B cell (primary cell): ENCODE data around the gene SIK1. TPM values are rescaled to one million over a fixed set of nuclear protein-coding genes. Genes with fewer than 3 reads are reported as not detected.
"Not testable (repeated sequence)": the region's sequence is repeated elsewhere in the genome, so short reads cannot be mapped to it uniquely, and the experiment has no call there.

ENCODE experiments used
- ATAC-seq: fragments of 200-7000 bp; cut with Tn5 transposase; one replicate; pipeline ENCODE4 v1.10.0; 2021; ENCODE audit warnings: low read depth, mild to moderate bottlenecking, moderate number of reproducible peaks, moderate library complexity
- CTCF ChIA-PET: fragments of 350-600 bp; sonication (Branson Sonifier 250); formaldehyde crosslinking; loops from one replicate; lab custom pipeline; 2021; ENCODE audit warnings: antibody characterized with exemption, inconsistent platforms; lab: Charles Lee
- POLR2A ChIA-PET: fragments of 350-600 bp; sonication (Branson Sonifier 250); formaldehyde crosslinking; loops from one replicate; lab custom pipeline; 2021; ENCODE audit warnings: antibody characterized with exemption; lab: Charles Lee
- DNase-seq: peaks from one replicate; pipeline ENCODE4 v3.0.0; 2013
- H2AFZ ChIP-seq: 2 replicates; pipeline ENCODE4 v1.6.1; 2012; ENCODE audit warnings: mild to moderate bottlenecking, low read depth, low read length; ENCODE audit not compliant: insufficient read depth, poor library complexity, severe bottlenecking
- H3K27ac ChIP-seq, 2 donors: 1 replicate in 1 of 2; 2 replicates in 1 of 2; pipeline ENCODE4 v1.5.1; 2012 to 2013; ENCODE audit warnings: low read length in 2 of 2, mild to moderate bottlenecking in 2 of 2, moderate library complexity in 1 of 2
- H3K27me3 ChIP-seq, 4 experiments: fragments of 200-600 bp in 1 of 4; sonication (generic) in 1 of 4; replicated peaks in 1 of 4; 1 replicate in 2 of 4; 2 replicates in 2 of 4; pipeline versions ENCODE4 v1.6.1 to v1.7.0; 2013 to 2016; ENCODE audit warnings: low read length in 3 of 4, mild to moderate bottlenecking in 2 of 4, mixed read lengths in 1 of 4, moderate library complexity in 1 of 4; ENCODE audit not compliant: insufficient read depth in 4 of 4, control insufficient read depth in 3 of 4; ENCODE audit errors: control extremely low read depth in 1 of 4
- H3K36me3 ChIP-seq, 2 experiments: replicated peaks in 1 of 2; 1 replicate in 1 of 2; 2 replicates in 1 of 2; pipeline versions ENCODE4 v1.6.1 to v1.7.1; 2013; ENCODE audit warnings: low read length in 1 of 2; ENCODE audit not compliant: insufficient read depth in 2 of 2, control insufficient read depth in 1 of 2; ENCODE audit errors: control extremely low read depth in 1 of 2, extremely low read depth in 1 of 2
- H3K4me1 ChIP-seq, 2 donors: fragments of 200-600 bp in 1 of 2; sonication (generic) in 1 of 2; 1 replicate in 1 of 2; 2 replicates in 1 of 2; pipeline versions ENCODE4 v1.5.1 to v1.6.1; 2013 to 2017; ENCODE audit warnings: low read length in 2 of 2; ENCODE audit not compliant: control insufficient read depth in 2 of 2, insufficient read depth in 2 of 2
- H3K4me2 ChIP-seq: replicated peaks from 2 replicates; pipeline ENCODE3; 2012; ENCODE audit warnings: mild to moderate bottlenecking, low read depth, low read length; ENCODE audit not compliant: poor library complexity, severe bottlenecking
- H3K4me3 ChIP-seq, 5 experiments: fragments of 200-600 bp in 1 of 5; sonication (generic) in 1 of 5; 1 replicate in 3 of 5; 2 replicates in 2 of 5; pipeline versions ENCODE4 v1.5.1 to v1.7.0; 2011 to 2016; ENCODE audit warnings: low read length in 4 of 5, mild to moderate bottlenecking in 4 of 5, low read depth in 2 of 5, control low read depth in 1 of 5, moderate library complexity in 1 of 5; ENCODE audit not compliant: insufficient read depth in 1 of 5; ENCODE audit errors: control extremely low read depth in 1 of 5, extremely low read depth in 1 of 5
- H3K79me2 ChIP-seq: fragments of 200-600 bp; sonication (generic); one replicate; pipeline ENCODE4 v1.6.0; 2016; ENCODE audit warnings: low read length; ENCODE audit not compliant: control insufficient read depth, insufficient read depth
- H3K9ac ChIP-seq: fragments of 200-600 bp; sonication (generic); 2 replicates; pipeline ENCODE4 v1.6.1; 2017; ENCODE audit warnings: mild to moderate bottlenecking, low read length, moderate library complexity
- H3K9me3 ChIP-seq, 3 donors: one replicate each; pipeline versions ENCODE4 v1.6.1 to v1.7.1; 2013; ENCODE audit warnings: low read length in 2 of 3; ENCODE audit not compliant: control insufficient read depth in 2 of 3, insufficient read depth in 1 of 3; ENCODE audit errors: control extremely low read depth in 1 of 3
- H4K20me1 ChIP-seq: 2 replicates; pipeline ENCODE4 v1.6.0; 2012; ENCODE audit warnings: mild to moderate bottlenecking, low read length; ENCODE audit not compliant: insufficient read depth, control insufficient read depth, poor library complexity, severe bottlenecking
- H3K27ac Mint-ChIP-seq: one replicate; pipeline ENCODE4 v1.8.0; 2021; ENCODE audit warnings: mixed read lengths
- H3K27me3 Mint-ChIP-seq: one replicate; pipeline ENCODE4 v1.8.0; 2021; ENCODE audit warnings: mixed read lengths
- H3K4me1 Mint-ChIP-seq: one replicate; pipeline ENCODE4 v1.8.0; 2021; ENCODE audit warnings: mixed read lengths
- H3K4me3 Mint-ChIP-seq: one replicate; pipeline ENCODE4 v1.8.0; 2021; ENCODE audit warnings: mixed read lengths
- H3K9me3 Mint-ChIP-seq: one replicate; pipeline ENCODE4 v1.8.0; 2022; ENCODE audit warnings: mixed read lengths; ENCODE audit not compliant: insufficient read depth
- WGBS: methylation state at CpG from one replicate; pipeline ENCODE4 v1.1.5; 2013; ENCODE audit warnings: missing lambda C conversion rate; ENCODE audit not compliant: insufficient coverage; 5-methylcytosine and 5-hydroxymethylcytosine counted together
- intact Hi-C: fragments of 100-400 bp; cut with micrococcal nuclease; formaldehyde crosslinking; loops from one replicate; pipeline ENCODE4 v1.10.0; 2022
- polyA plus RNA-seq: library from polyadenylated mRNA; depleted of rRNA; stranded (reverse); fragments of >200 nt; gene quantifications from 2 replicates; pipeline ENCODE4 v1.2.3, GENCODE V29; 2012
- total RNA-seq, 2 donors: library from RNA; stranded (reverse); fragments of 120-200 nt in 1 of 2; gene quantifications; 1 replicate in 1 of 2; 2 replicates in 1 of 2; pipeline versions ENCODE4 v1.2.3 to v1.2.4, GENCODE V29; 2013 to 2022

SIK1 gene
- total and polyA plus RNA-seq, 2 donors (not counting 1 experiment from before 2014, with no cell fraction given) = 97.7 to 155 TPM

GRCh38 chr21:43401125-43401524, 25.8 kb downstream of the SIK1 start:
- H3K27me3 ChIP-seq, POLR2A ChIA-PET, H3K27ac ChIP-seq, H3K9me3 ChIP-seq, ATAC-seq, H3K9ac ChIP-seq, H3K4me3 Mint-ChIP-seq, DNase-seq, CTCF ChIA-PET, H3K4me1 Mint-ChIP-seq, H3K4me3 ChIP-seq, H2AFZ ChIP-seq, H3K4me1 ChIP-seq, H3K36me3 ChIP-seq, H3K79me2 ChIP-seq, H3K9me3 Mint-ChIP-seq, H3K27ac Mint-ChIP-seq, H4K20me1 ChIP-seq, H3K27me3 Mint-ChIP-seq, intact Hi-C loops, H3K4me2 ChIP-seq: not testable (repeated sequence)
- no CpG with 5 or more reads among the region's 11 CpGs for WGBS

- H3K9me3 ChIP-seq, H4K20me1 ChIP-seq, DNase-seq, H3K27ac Mint-ChIP-seq, H3K36me3 ChIP-seq, H3K27me3 ChIP-seq, H3K4me1 Mint-ChIP-seq, intact Hi-C loops, H3K27ac ChIP-seq, H3K79me2 ChIP-seq, POLR2A ChIA-PET, H3K4me2 ChIP-seq, H3K4me3 Mint-ChIP-seq, H2AFZ ChIP-seq, CTCF ChIA-PET, H3K9ac ChIP-seq, H3K9me3 Mint-ChIP-seq, H3K27me3 Mint-ChIP-seq, H3K4me1 ChIP-seq, H3K4me3 ChIP-seq: not testable (repeated sequence)
- WGBS = no CpG with 5 or more reads among the region's 15 CpGs
- peak; percentile 70 for ATAC-seq
Measured at GRCh38 chr21:43399595-43400015, 27.3 kb downstream of the SIK1 start.

- ATAC-seq = peak; percentile 39
- H3K4me3 ChIP-seq, CTCF ChIA-PET, H3K4me1 ChIP-seq, DNase-seq, H3K9ac ChIP-seq, H3K4me2 ChIP-seq, intact Hi-C loops, H3K27ac ChIP-seq, H3K4me3 Mint-ChIP-seq, H3K9me3 ChIP-seq, H3K4me1 Mint-ChIP-seq, H4K20me1 ChIP-seq, H3K27me3 ChIP-seq, H3K36me3 ChIP-seq, H2AFZ ChIP-seq, H3K9me3 Mint-ChIP-seq, H3K27me3 Mint-ChIP-seq, H3K79me2 ChIP-seq, POLR2A ChIA-PET, H3K27ac Mint-ChIP-seq: not testable (repeated sequence)
- no CpG with 5 or more reads among the region's 28 CpGs for WGBS
Measured at GRCh38 chr21:43399136-43399535, 27.8 kb downstream of the SIK1 start.

GRCh38 chr21:43398533-43398932, 28.4 kb downstream of the SIK1 start:
- H3K79me2 ChIP-seq, H3K4me3 Mint-ChIP-seq, POLR2A ChIA-PET, H3K36me3 ChIP-seq, H3K27ac Mint-ChIP-seq, H4K20me1 ChIP-seq, H3K4me3 ChIP-seq, H3K9me3 ChIP-seq, DNase-seq, intact Hi-C loops, H3K4me1 ChIP-seq, H2AFZ ChIP-seq, H3K4me2 ChIP-seq, H3K27ac ChIP-seq, H3K4me1 Mint-ChIP-seq, H3K9ac ChIP-seq, CTCF ChIA-PET, H3K27me3 Mint-ChIP-seq, H3K9me3 Mint-ChIP-seq, H3K27me3 ChIP-seq: not testable (repeated sequence)
- ATAC-seq = peak; percentile 39
- WGBS = no CpG with 5 or more reads among the region's 12 CpGs
